ENCODE measurements around the gene ATP10A. TPM values are rescaled to one million over a fixed set of nuclear protein-coding genes. Genes with fewer than 3 reads are reported as not detected.

Gene ATP10A, protein sequence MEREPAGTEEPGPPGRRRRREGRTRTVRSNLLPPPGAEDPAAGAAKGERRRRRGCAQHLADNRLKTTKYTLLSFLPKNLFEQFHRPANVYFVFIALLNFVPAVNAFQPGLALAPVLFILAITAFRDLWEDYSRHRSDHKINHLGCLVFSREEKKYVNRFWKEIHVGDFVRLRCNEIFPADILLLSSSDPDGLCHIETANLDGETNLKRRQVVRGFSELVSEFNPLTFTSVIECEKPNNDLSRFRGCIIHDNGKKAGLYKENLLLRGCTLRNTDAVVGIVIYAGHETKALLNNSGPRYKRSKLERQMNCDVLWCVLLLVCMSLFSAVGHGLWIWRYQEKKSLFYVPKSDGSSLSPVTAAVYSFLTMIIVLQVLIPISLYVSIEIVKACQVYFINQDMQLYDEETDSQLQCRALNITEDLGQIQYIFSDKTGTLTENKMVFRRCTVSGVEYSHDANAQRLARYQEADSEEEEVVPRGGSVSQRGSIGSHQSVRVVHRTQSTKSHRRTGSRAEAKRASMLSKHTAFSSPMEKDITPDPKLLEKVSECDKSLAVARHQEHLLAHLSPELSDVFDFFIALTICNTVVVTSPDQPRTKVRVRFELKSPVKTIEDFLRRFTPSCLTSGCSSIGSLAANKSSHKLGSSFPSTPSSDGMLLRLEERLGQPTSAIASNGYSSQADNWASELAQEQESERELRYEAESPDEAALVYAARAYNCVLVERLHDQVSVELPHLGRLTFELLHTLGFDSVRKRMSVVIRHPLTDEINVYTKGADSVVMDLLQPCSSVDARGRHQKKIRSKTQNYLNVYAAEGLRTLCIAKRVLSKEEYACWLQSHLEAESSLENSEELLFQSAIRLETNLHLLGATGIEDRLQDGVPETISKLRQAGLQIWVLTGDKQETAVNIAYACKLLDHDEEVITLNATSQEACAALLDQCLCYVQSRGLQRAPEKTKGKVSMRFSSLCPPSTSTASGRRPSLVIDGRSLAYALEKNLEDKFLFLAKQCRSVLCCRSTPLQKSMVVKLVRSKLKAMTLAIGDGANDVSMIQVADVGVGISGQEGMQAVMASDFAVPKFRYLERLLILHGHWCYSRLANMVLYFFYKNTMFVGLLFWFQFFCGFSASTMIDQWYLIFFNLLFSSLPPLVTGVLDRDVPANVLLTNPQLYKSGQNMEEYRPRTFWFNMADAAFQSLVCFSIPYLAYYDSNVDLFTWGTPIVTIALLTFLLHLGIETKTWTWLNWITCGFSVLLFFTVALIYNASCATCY (N-terminal part only)
- 10 to 100 TPM; 16.6 to 44.6 TPM for total RNA-seq

- peak within 1 kb of the TSS; percentile 97 to 98 for H3K27ac Mint-ChIP-seq
- peaks cover 26 to 27% of the 10 kb centered on the region in 2 donors for H3K36me3 Mint-ChIP-seq
- no peaks in the 10 kb centered on the region for H3K9me3 Mint-ChIP-seq
- ATAC-seq, result peak; percentile 36 to 48
- DNase-seq (ENCODE audit: low spot score in 2 of 2), result peak; percentile 51 to 68
Measured at GRCh38 chr15:25863111-25863967, at the start of gene ATP10A. ATP10A (minus strand) TSS chr15:25863327; CDS start chr15:25863096, 231 bp downstream.

DNA sequence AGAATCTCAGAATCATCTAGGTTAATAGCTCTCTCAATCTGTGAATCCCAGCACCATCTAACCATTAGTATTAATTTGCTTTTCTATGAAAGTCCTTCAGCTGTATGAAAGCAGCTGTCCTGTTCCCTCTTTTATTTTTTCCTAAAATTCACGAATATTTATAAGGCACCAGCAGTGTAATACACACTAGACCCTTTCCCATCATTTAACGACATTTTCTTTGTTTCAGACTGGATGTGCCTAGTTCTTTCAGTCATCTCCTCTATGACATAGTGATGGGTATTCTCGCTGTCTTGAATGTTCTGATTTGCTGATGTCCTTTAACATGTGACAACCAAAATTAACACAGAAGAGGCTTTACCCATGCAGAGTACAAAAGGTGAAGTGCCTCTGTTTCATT is 48.9 kb upstream of the ATP10A start:
- Mint-ChIP-seq H3K27ac (no peak overlapping the region), H3K9me3 (peaks cover 0 to 3% of the 10 kb centered on the region in 2 donors), H3K36me3 (no peaks in the 10 kb centered on the region)
- ATAC-seq, result no peak
- DNase-seq (ENCODE audit: low spot score in 2 of 2), result no peak

- Mint-ChIP-seq H3K36me3 (no peaks in the 10 kb centered on the region), H3K9me3 (peaks cover 0 to 3% of the 10 kb centered on the region in 2 donors), H3K27ac (no peak overlapping the region)
- ATAC-seq (no peak), DNase-seq (ENCODE audit: low spot score in 2 of 2) (no peak)
Measured at GRCh38 chr15:25910832-25911231, 47.7 kb upstream of the ATP10A start.

GRCh38 chr15:25909806-25910205 is 46.7 kb upstream of the ATP10A start:
- Mint-ChIP-seq H3K36me3 (no peaks in the 10 kb centered on the region), H3K27ac (no peak overlapping the region), H3K9me3 (peaks cover 0 to 3% of the 10 kb centered on the region in 2 donors)
- ATAC-seq, result no peak
- no peak for DNase-seq (ENCODE audit: low spot score in 2 of 2)

- ATAC-seq, result no peak
- H3K27ac Mint-ChIP-seq, result no peak overlapping the region
- H3K9me3 Mint-ChIP-seq, result peaks cover 0 to 3% of the 10 kb centered on the region in 2 donors
- H3K36me3 Mint-ChIP-seq, result no peaks in the 10 kb centered on the region
- no peak for DNase-seq (ENCODE audit: low spot score in 2 of 2)
Measured at GRCh38 chr15:25909325-25909724, 46.2 kb upstream of the ATP10A start.

GRCh38 chr15:25905140-25905539 is 42.0 kb upstream of the ATP10A start:
- Mint-ChIP-seq H3K27ac (peak overlapping the region in 1 of 2 donors; percentile 22), H3K9me3 (no peaks in the 10 kb centered on the region), H3K36me3 (no peaks in the 10 kb centered on the region)
- DNase-seq (ENCODE audit: low spot score in 2 of 2) (no peak), ATAC-seq (peak; percentile 79 to 80)

DNA sequence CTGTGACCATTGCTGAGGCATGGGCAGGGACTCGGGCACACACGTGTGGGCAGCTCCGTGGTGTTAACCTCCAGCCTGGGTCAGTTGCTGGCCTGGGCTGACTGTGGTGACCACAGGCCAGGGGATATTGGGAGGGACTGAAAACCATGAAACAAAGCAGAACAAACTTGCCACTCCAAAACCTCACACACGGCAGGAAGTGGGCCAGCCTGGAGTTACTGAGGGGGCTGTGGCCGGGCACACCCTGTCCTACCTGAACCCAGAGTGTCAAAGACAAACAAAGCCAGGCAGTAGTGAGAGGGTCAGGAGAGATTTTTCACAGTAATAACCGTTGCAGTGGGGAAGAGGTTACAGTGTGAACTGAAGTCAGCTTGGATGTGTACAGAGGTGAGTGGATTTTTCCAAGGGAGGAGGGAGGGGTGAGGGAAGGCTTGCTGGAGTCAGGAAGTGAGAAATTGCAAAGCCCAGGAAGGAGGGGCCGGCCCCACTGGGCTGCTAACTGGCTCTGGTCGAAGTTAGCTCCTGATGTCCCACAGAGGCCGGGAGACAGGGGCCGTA is 40.0 kb upstream of the ATP10A start:
- ATAC-seq (peak in 1 of 2 donors; percentile 53), DNase-seq (ENCODE audit: low spot score in 2 of 2) (no peak)
- H3K36me3 Mint-ChIP-seq, result no peaks in the 10 kb centered on the region
- H3K27ac Mint-ChIP-seq, result no peak overlapping the region
- no peaks in the 10 kb centered on the region for H3K9me3 Mint-ChIP-seq

DNA sequence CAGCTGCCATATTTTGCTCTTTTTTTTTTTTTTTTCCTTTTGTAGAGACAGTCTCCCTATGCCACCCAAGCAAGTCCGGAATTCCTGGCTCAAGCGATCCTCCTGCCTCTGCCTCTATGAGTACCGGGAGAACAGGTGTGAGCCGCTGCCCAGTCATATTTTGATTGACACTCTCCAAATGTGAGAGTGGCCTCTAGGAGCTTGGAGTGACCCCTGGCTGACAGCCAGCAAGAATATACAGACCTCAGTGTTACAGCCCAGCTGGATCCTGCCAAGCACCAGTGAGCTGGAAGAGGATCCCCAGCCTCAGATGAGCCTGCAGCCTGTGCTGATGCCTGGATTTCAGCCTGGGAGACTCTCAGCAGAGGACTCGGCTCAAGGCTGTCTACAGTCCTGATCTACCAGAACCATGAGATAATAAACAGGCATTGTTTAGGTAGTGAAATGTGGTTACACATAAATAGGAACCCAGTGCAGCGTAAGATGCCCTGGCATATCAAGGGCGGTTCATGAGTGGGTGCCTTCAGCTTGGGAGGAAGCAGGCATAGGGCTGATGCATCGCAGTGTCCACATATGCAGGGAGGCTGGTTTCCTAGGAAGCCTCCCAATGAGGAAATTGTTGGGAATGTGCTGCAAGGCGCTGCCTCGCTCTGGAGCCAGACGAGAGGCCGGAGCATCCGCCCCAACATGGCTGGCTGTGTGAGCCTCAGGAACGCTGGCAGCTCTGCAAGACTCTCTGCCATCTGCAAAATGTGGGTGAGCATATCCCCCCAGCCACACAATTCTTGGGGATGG is 38.9 kb upstream of the ATP10A start:
- H3K9me3 Mint-ChIP-seq, result no peaks in the 10 kb centered on the region
- DNase-seq (ENCODE audit: low spot score in 2 of 2), result no peak
- H3K27ac Mint-ChIP-seq, result no peak overlapping the region
- no peaks in the 10 kb centered on the region for H3K36me3 Mint-ChIP-seq
- no peak for ATAC-seq

DNA sequence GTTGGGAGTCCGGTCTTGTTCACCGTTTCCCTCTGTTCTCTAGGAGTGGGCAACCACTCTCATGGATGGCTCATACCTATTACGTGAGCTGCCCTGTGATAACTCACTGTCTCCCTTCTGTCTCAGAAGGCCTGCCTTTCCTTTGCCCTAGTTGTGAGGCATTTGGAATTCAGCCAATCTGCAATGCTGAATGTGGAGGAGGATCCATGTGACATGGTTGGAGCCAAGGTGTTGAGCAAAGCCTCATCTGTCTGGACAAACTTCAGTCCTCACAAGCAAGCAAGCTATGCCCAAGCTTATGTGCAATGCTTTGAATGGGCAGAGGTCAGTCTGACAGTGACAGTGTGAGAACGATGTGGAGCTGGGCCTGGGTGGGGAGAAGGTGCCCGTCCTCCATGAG is 37.8 kb upstream of the ATP10A start:
- H3K36me3 Mint-ChIP-seq, result no peaks in the 10 kb centered on the region
- no peak for ATAC-seq

DNA sequence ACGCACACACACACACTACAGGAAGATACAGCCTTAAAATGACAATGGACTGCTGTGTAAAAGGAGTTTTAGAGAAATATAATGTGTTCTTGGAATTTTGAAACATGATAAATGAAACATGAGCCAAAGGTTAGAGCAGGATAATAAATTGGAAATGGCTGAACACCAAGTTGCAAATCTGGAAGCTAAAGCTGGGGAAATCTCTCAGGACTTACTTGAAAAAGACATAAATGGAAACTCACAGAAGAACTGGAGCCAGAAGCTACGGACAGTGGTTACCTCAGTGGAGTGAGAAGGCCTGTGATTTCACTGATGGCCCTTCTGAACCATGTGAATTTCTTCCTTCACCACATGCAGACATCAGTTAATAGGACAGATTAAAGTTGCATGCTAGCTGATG is 37.3 kb upstream of the ATP10A start:
- Mint-ChIP-seq H3K36me3 (no peaks in the 10 kb centered on the region), H3K9me3 (no peaks in the 10 kb centered on the region), H3K27ac (no peak overlapping the region)
- DNase-seq (ENCODE audit: low spot score in 2 of 2), result no peak
- ATAC-seq, result no peak

More for the DNA sequence above, 37.8 kb upstream of the ATP10A start:
- Mint-ChIP-seq H3K9me3 (no peaks in the 10 kb centered on the region), H3K27ac (no peak overlapping the region)
- no peak for DNase-seq (ENCODE audit: low spot score in 2 of 2)

DNA sequence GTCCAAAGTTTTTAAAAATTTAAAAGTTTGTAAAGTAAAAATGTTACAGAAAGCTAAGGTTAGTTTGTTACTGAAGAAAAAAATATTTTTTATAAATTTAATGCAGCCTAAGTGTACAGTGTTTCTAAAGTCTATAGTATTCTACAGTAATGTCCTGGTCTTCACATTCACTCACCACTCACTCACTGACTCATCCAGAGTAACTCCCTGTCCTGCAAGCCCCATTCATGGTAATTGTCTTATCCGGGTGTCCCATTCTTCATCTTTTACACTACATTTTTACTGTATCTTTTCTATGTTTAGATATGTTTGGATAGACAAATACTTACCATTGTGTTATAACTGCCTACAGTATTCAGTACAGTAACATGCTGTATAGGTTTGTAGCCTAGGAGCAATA is 36.7 kb upstream of the ATP10A start:
- H3K9me3 Mint-ChIP-seq, result no peaks in the 10 kb centered on the region
- no peaks in the 10 kb centered on the region for H3K36me3 Mint-ChIP-seq
- no peak overlapping the region for H3K27ac Mint-ChIP-seq
- no peak for DNase-seq (ENCODE audit: low spot score in 2 of 2)
- ATAC-seq, result no peak

GRCh38 chr15:25897658-25898057 is 34.5 kb upstream of the ATP10A start:
- Mint-ChIP-seq H3K9me3 (peaks cover 0 to 5% of the 10 kb centered on the region in 2 donors), H3K36me3 (no peaks in the 10 kb centered on the region), H3K27ac (peak overlapping the region in 1 of 2 donors; percentile 44)
- no peak for ATAC-seq
- DNase-seq (ENCODE audit: low spot score in 2 of 2), result no peak

GRCh38 chr15:25894371-25894902 is 31.3 kb upstream of the ATP10A start:
- Mint-ChIP-seq H3K27ac (no peak overlapping the region), H3K36me3 (no peaks in the 10 kb centered on the region), H3K9me3 (peaks cover 0 to 5% of the 10 kb centered on the region in 2 donors)
- DNase-seq (ENCODE audit: low spot score in 2 of 2) (no peak), ATAC-seq (no peak)

GRCh38 chr15:25893596-25893995 is 30.5 kb upstream of the ATP10A start:
- DNase-seq (ENCODE audit: low spot score in 2 of 2), result no peak
- no peaks in the 10 kb centered on the region for H3K36me3 Mint-ChIP-seq
- no peak for ATAC-seq
- peaks cover 0 to 5% of the 10 kb centered on the region in 2 donors for H3K9me3 Mint-ChIP-seq
- H3K27ac Mint-ChIP-seq, result no peak overlapping the region

DNA sequence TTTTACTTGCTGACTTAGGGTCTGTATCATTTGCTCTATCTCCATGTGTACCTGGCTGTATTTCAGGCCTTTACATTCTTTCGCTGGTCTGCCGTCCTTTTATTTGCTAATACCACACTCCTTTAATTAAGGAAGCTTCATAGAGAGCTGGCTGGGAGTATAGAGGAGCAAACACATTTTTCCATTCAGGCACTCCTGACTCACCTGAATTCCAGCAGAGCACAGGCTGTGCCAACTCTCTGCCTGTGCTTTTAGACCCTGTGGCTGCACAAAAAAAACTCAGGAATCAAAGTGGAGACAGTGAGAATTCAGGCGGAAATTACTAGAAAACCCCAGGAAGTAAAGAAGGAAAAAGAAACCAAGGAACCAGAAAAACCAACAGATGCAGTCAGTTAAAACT is 29.0 kb upstream of the ATP10A start:
- DNase-seq (ENCODE audit: low spot score in 2 of 2), result no peak
- Mint-ChIP-seq H3K36me3 (no peaks in the 10 kb centered on the region), H3K9me3 (peaks cover 0 to 5% of the 10 kb centered on the region in 2 donors), H3K27ac (peak overlapping the region in 1 of 2 donors; percentile 23)
- no peak for ATAC-seq

Measured in activated naive CD4-positive, alpha-beta T cell treated with anti-CD3 and anti-CD28 coated beads, Interleukin-2, amount 50 U/mL, for 72 hours (primary cell).